SK-N-SH (cell line): ENCODE results near the gene LY6G5C. TPM values are rescaled to one million over a fixed set of nuclear protein-coding genes. Genes with fewer than 3 reads are reported as not detected.

Source experiments
- CTCF ChIA-PET: fragments of 300-600, 350-600 bp; formaldehyde crosslinking; extraction: SDS; loops from one replicate; lab custom pipeline; 2021; lab: Yijun Ruan, JAX
- POLR2A ChIA-PET: fragments of 350-600 bp; sonication (Branson Sonifier 250); formaldehyde crosslinking; extraction: SDS; loops from one replicate; lab custom pipeline; 2020; ENCODE audit warnings: antibody characterized with exemption, inconsistent platforms; lab: Yijun Ruan, JAX
- DNase-seq: peaks from one replicate; pipeline ENCODE4 v3.0.0; 2012
- H2AFZ ChIP-seq: fragments of 200-600 bp; sonication (generic); 2 replicates; pipeline ENCODE4 v1.8.1; 2016; ENCODE audit warnings: antibody characterized with exemption, mild to moderate bottlenecking, low read depth
- H3F3A ChIP-seq: fragments of 200-600 bp; sonication (generic); replicated peaks from 2 replicates; pipeline ENCODE3; 2016; ENCODE audit warnings: antibody characterized with exemption, mild to moderate bottlenecking; ENCODE audit not compliant: insufficient read depth
- H3K27ac ChIP-seq, 2 experiments: fragments of 200-500 bp in 1 of 2; fragments of 200-600 bp in 1 of 2; sonication (Bioruptor generic) in 1 of 2; sonication (generic), shearing (Covaris generic) in 1 of 2; 2 replicates each; pipeline versions ENCODE4 v1.5.1 to v1.6.1; 2014 to 2016; ENCODE audit warnings: low read depth in 2 of 2, inconsistent platforms in 1 of 2, low read length in 1 of 2, mild to moderate bottlenecking in 1 of 2, mixed read lengths in 1 of 2
- H3K27me3 ChIP-seq: fragments of 200-600 bp; sonication (generic), shearing (Covaris generic); 2 replicates; pipeline ENCODE4 v1.6.1; 2016; ENCODE audit warnings: mixed run types; ENCODE audit not compliant: insufficient read depth
- H3K36me3 ChIP-seq, 2 experiments: fragments of 200-500 bp in 1 of 2; fragments of 200-600 bp in 1 of 2; sonication (Bioruptor generic) in 1 of 2; sonication (generic) in 1 of 2; replicated peaks in 1 of 2; 2 replicates each; pipeline versions ENCODE3 to v1.5.1; 2014 to 2016; ENCODE audit warnings: low read length in 1 of 2, mild to moderate bottlenecking in 1 of 2; ENCODE audit not compliant: insufficient read depth in 2 of 2, control insufficient read depth in 1 of 2
- H3K4me1 ChIP-seq, 2 experiments: fragments of 200-500 bp in 1 of 2; fragments of 200-600 bp in 1 of 2; sonication (Bioruptor generic) in 1 of 2; sonication (generic), shearing (Covaris generic) in 1 of 2; 2 replicates each; pipeline versions ENCODE4 v1.5.1 to v1.6.1; 2014 to 2016; ENCODE audit warnings: low read depth in 1 of 2, low read length in 1 of 2, mixed run types in 1 of 2; ENCODE audit not compliant: insufficient read depth in 2 of 2, control insufficient read depth in 1 of 2
- H3K4me2 ChIP-seq: fragments of 200-600 bp; sonication (generic), shearing (Covaris generic); 2 replicates; pipeline ENCODE4 v1.6.1; 2017; ENCODE audit warnings: mixed run types
- H3K4me3 ChIP-seq, 2 experiments: fragments of 200-500 bp in 1 of 2; fragments of 200-600 bp in 1 of 2; sonication (Bioruptor generic) in 1 of 2; sonication (generic), shearing (Covaris generic) in 1 of 2; 2 replicates each; pipeline versions ENCODE4 v1.5.1 to v1.8.1; 2014 to 2016; ENCODE audit warnings: low read depth in 2 of 2, inconsistent platforms in 1 of 2, low read length in 1 of 2, mild to moderate bottlenecking in 1 of 2, mixed read lengths in 1 of 2, moderate library complexity in 1 of 2
- H3K79me2 ChIP-seq: fragments of 200-600 bp; sonication (generic); 2 replicates; pipeline ENCODE4 v1.8.1; 2017; ENCODE audit warnings: mild to moderate bottlenecking; ENCODE audit not compliant: insufficient read depth
- H3K9ac ChIP-seq: fragments of 200-600 bp; sonication (generic); 2 replicates; pipeline ENCODE4 v1.6.1; 2017; ENCODE audit warnings: mixed run types
- H3K9me2 ChIP-seq: fragments of 200-600 bp; sonication (generic); 2 replicates; pipeline ENCODE4 v1.6.1; 2017; ENCODE audit warnings: mixed run types
- H3K9me3 ChIP-seq: fragments of 200-600 bp; sonication (generic); 2 replicates; pipeline ENCODE4 v1.6.1; 2017; ENCODE audit warnings: mixed run types, mild to moderate bottlenecking, moderate library complexity
- H4K20me1 ChIP-seq: fragments of 200-600 bp; sonication (generic); 2 replicates; pipeline ENCODE4 v1.6.1; 2017; ENCODE audit warnings: mild to moderate bottlenecking, mixed run types; ENCODE audit not compliant: insufficient read depth
- CHD2 ChIP-seq: fragments of 150-350 bp; IDR thresholded peaks from 2 replicates; pipeline ENCODE4 v1.6.1; 2018; ENCODE audit warnings: low read length; ENCODE audit not compliant: partially characterized antibody
- JUND ChIP-seq: IDR thresholded peaks from 2 replicates; pipeline ENCODE4 v1.4.0; 2012
- MEF2A ChIP-seq: IDR thresholded peaks from 2 replicates; pipeline ENCODE4 v1.4.0; 2012; ENCODE audit warnings: low read depth, borderline replicate concordance
- NFIC ChIP-seq: IDR thresholded peaks from 2 replicates; pipeline ENCODE4 v1.4.0; 2012; ENCODE audit warnings: borderline replicate concordance
- POLR2AphosphoS5 ChIP-seq: IDR thresholded peaks from 2 replicates; pipeline ENCODE4 v1.6.1; 2012; ENCODE audit warnings: low read depth, low read length
- RFX5 ChIP-seq: IDR thresholded peaks from 2 replicates; pipeline ENCODE4 v1.6.1; 2012; ENCODE audit warnings: mild to moderate bottlenecking, improper control_type of control experiment, low read length
- SIN3A ChIP-seq: IDR thresholded peaks from 2 replicates; pipeline ENCODE4 v1.6.1; 2012; ENCODE audit warnings: low read depth, mild to moderate bottlenecking, low read length, moderate library complexity, borderline replicate concordance
- USF2 ChIP-seq: fragments of 150-350 bp; IDR thresholded peaks from 2 replicates; pipeline ENCODE4 v1.6.1; 2017; ENCODE audit warnings: antibody characterized with exemption, low read length, low read depth, borderline replicate concordance
- YY1 ChIP-seq: IDR thresholded peaks from 2 replicates; pipeline ENCODE4 v1.4.0; 2012; ENCODE audit warnings: low read depth, mild to moderate bottlenecking
- WGBS: methylation state at CpG from one replicate; pipeline ENCODE4 v1.1.6; 2017; ENCODE audit warnings: low lambda C conversion rate; 5-methylcytosine and 5-hydroxymethylcytosine counted together
- polyA plus RNA-seq, 3 experiments: library from polyadenylated mRNA; depleted of rRNA; stranded (reverse); fragments of >200 nt; gene quantifications; 2 replicates each; pipeline ENCODE4 v1.2.3, GENCODE V29; 2012

LY6G5C gene
- polyA plus RNA-seq, 1 of the 3 experiments (the other 2 are of a cell fraction): 1.1 TPM

GRCh38 chr6:31640612-31641011 is 40.3 kb downstream of the LY6G5C start (continued):
- TF ChIP-seq SIN3A: no peak
- TF ChIP-seq, all 33 proteins: peak for 0

- CTCF ChIA-PET: no interaction called here
- Histone ChIP-seq H3K36me3 (peaks cover 25 to 88% of the 10 kb centered on the region in 2 experiments), H3K9me2 (no peaks in the 10 kb centered on the region), H3K4me1 (no peaks in the 10 kb centered on the region), H2AFZ (no peak overlapping the region), H3K27ac (peak overlapping the region in 1 of 2 experiments; percentile 65; a peak in 2 of 4 replicates), H4K20me1 (no peaks in the 10 kb centered on the region), H3K79me2 (no peaks in the 10 kb centered on the region), H3K4me2 (no peak overlapping the region), H3K9me3 (no peaks in the 10 kb centered on the region), H3K9ac (no peak overlapping the region; the same call in 1 of the 2 replicates), H3K27me3 (no peaks in the 10 kb centered on the region), H3K4me3 (no peak overlapping the region), H3F3A (peaks cover 56% of the 10 kb centered on the region)
- WGBS: 75% methylated on average over 9 of the region's 10 CpGs
- no peak for DNase-seq
- TF ChIP-seq YY1 (no peak), RFX5 (no peak), NFIC (no peak), MEF2A (no peak), POLR2AphosphoS5 (no peak), CHD2 (no peak)
- POLR2A ChIA-PET: interaction anchor here (1.0 to 2.4 kb wide), 7 partner anchors 10 to 25 kb away, joined by 3 to 10 read pairs (median 5); partner anchors contain the start of gene GPANK1
Measured at GRCh38 chr6:31639449-31639861, 41.4 kb downstream of the LY6G5C start.

GRCh38 chr6:31639043-31639442 is 41.8 kb downstream of the LY6G5C start:
- Histone ChIP-seq H3K9ac (no peak overlapping the region; the same call in 1 of the 2 replicates), H3K9me2 (no peaks in the 10 kb centered on the region), H3K4me2 (no peak overlapping the region), H3K79me2 (no peaks in the 10 kb centered on the region), H2AFZ (no peak overlapping the region), H4K20me1 (0 out of 2 replicates have a peak, but pooled peaks cover 4% of the 10 kb centered on the region), H3K36me3 (peaks cover 27 to 88% of the 10 kb centered on the region in 2 experiments), H3K4me3 (no peak overlapping the region), H3K27ac (peak overlapping the region in 1 of 2 experiments; percentile 65; a peak in 3 of 4 replicates), H3K27me3 (no peaks in the 10 kb centered on the region), H3F3A (peaks cover 58% of the 10 kb centered on the region), H3K4me1 (no peaks in the 10 kb centered on the region), H3K9me3 (no peaks in the 10 kb centered on the region)
- ChIA-PET CTCF (interaction anchor here (0.7 kb wide), 1 partner anchor 1314 kb away, joined by 3 read pairs; no protein-coding TSS in a partner anchor), POLR2A (interaction anchor here (1.0 to 2.4 kb wide), 6 partner anchors 11 to 25 kb away, joined by 3 to 10 read pairs (median 5); partner anchors contain the start of gene GPANK1)
- no peak for DNase-seq
- TF ChIP-seq USF2: no peak
- TF ChIP-seq JUND: 0 out of 2 replicates have a peak, but pooled peaks have one; percentile 9
- TF ChIP-seq, all 33 proteins: peak for 1
- WGBS: 91% methylated on average over 8 of the region's 9 CpGs
